OCI-LY7 (cell line): ENCODE measurements around the gene DSTYK. TPM values are rescaled to one million over a fixed set of nuclear protein-coding genes. Genes with fewer than 3 reads are reported as not detected.

ENCODE experiments used
- BruUV-seq: library from RNA; stranded (reverse); fragments of 400-500 nt; replicated peaks from 2 replicates; lab custom pipeline; 2021; lab: Mats Ljungman, UMichigan
- CTCF ChIA-PET: fragments of 300-600 bp; sonication (Branson Sonifier 250); formaldehyde crosslinking; loops from one replicate; lab custom pipeline; 2022; ENCODE audit warnings: antibody characterized with exemption; ENCODE audit not compliant: unreplicated experiment; lab: Charles Lee
- POLR2A ChIA-PET: fragments of 300-600 bp; sonication (Branson Sonifier 250); formaldehyde crosslinking; loops from one replicate; lab custom pipeline; 2022; ENCODE audit warnings: antibody characterized with exemption; lab: Charles Lee
- DNase-seq: peaks from one replicate; pipeline ENCODE4 v3.0.0-alpha.2; 2015; ENCODE audit warnings: low spot score
- H2AFZ ChIP-seq: fragments of 200-600 bp; sonication (generic), shearing (Covaris generic); 2 replicates; pipeline ENCODE4 v1.6.1; 2014; ENCODE audit warnings: mild to moderate bottlenecking, antibody characterized with exemption, low read length, moderate library complexity
- H3K27ac ChIP-seq: fragments of 200-600 bp; sonication (generic); 2 replicates; pipeline ENCODE4 v1.5.1; 2014; ENCODE audit warnings: mixed run types, low read depth, mild to moderate bottlenecking, moderate library complexity, low read length, inconsistent platforms; ENCODE audit not compliant: poor library complexity, severe bottlenecking
- H3K36me3 ChIP-seq: fragments of 200-600 bp; sonication (generic); 2 replicates; pipeline ENCODE4 v1.6.1; 2014; ENCODE audit warnings: mild to moderate bottlenecking, antibody characterized with exemption, low read length, moderate library complexity, mixed read lengths; ENCODE audit not compliant: insufficient read depth
- H3K4me1 ChIP-seq: fragments of 200-600 bp; sonication (generic); 2 replicates; pipeline ENCODE4 v1.5.1; 2014; ENCODE audit warnings: mild to moderate bottlenecking, low read length; ENCODE audit not compliant: insufficient read depth, poor library complexity, severe bottlenecking
- H3K4me2 ChIP-seq: fragments of 200-600 bp; sonication (generic); 2 replicates; pipeline ENCODE4 v1.6.1; 2014; ENCODE audit warnings: mild to moderate bottlenecking, low read length
- H3K4me3 ChIP-seq: fragments of 200-600 bp; sonication (generic); 2 replicates; pipeline ENCODE4 v1.5.1; 2014; ENCODE audit warnings: mild to moderate bottlenecking, low read depth, low read length; ENCODE audit not compliant: poor library complexity, severe bottlenecking
- H3K79me2 ChIP-seq: fragments of 200-600 bp; sonication (generic); 2 replicates; pipeline ENCODE4 v1.6.1; 2016; ENCODE audit warnings: low read depth, mild to moderate bottlenecking, low read length, moderate library complexity, mixed read lengths; ENCODE audit not compliant: insufficient read depth
- H3K9me2 ChIP-seq: fragments of 200-600 bp; sonication (generic); 2 replicates; pipeline ENCODE4 v1.6.1; 2016; ENCODE audit warnings: mild to moderate bottlenecking, low read length, mixed read lengths; ENCODE audit not compliant: insufficient read depth
- H3K9me3 ChIP-seq: fragments of 200-600 bp; sonication (generic); 2 replicates; pipeline ENCODE4 v1.6.1; 2014; ENCODE audit warnings: mild to moderate bottlenecking, mixed run types, low read length, mixed read lengths
- H4K20me1 ChIP-seq: fragments of 200-600 bp; sonication (generic); 2 replicates; pipeline ENCODE4 v1.6.1; 2014; ENCODE audit warnings: mild to moderate bottlenecking, antibody characterized with exemption, low read length, moderate library complexity, mixed read lengths; ENCODE audit not compliant: insufficient read depth
- EZH2phosphoT487 ChIP-seq: fragments of 200-600 bp; sonication (generic); IDR thresholded peaks from 2 replicates; pipeline ENCODE4 v1.6.1; 2018; ENCODE audit warnings: low read depth, borderline replicate concordance, mild to moderate bottlenecking, mixed run types, antibody characterized with exemption, low read length, moderate library complexity, mixed read lengths
- intact Hi-C: fragments of 100-400 bp; cut with micrococcal nuclease; formaldehyde crosslinking; loops from one replicate; pipeline ENCODE4 v1.10.0; 2022; ENCODE audit not compliant: unreplicated experiment
- total RNA-seq, 2 experiments: library from RNA; depleted of rRNA in 1 of 2; stranded (reverse); fragments of >200 nt in 1 of 2; shearing (Covaris generic) in 1 of 2; gene quantifications; 2 replicates each; pipeline ENCODE4 v1.2.3, GENCODE V29; 2014 to 2022
- TF ChIP-seq, protein P1 (sequence below): fragments of 200-600 bp; sonication (generic); conservative IDR thresholded peaks from 2 replicates; pipeline ENCODE4 v1.5.1; 2014; ENCODE audit warnings: mild to moderate bottlenecking, antibody characterized with exemption, low read length, moderate library complexity, mixed read lengths

The DSTYK gene
- total RNA-seq, 2 experiments from 2014 or later, result 4.7 to 6.6 TPM

GRCh38 chr1:205199090-205199930, 12.2 kb downstream of the DSTYK start:
- CTCF ChIA-PET, result no interaction called here
- H3K27ac ChIP-seq, result no peak overlapping the region
- TF ChIP-seq EZH2phosphoT487, result no peak
- TF ChIP-seq, protein P1, sequence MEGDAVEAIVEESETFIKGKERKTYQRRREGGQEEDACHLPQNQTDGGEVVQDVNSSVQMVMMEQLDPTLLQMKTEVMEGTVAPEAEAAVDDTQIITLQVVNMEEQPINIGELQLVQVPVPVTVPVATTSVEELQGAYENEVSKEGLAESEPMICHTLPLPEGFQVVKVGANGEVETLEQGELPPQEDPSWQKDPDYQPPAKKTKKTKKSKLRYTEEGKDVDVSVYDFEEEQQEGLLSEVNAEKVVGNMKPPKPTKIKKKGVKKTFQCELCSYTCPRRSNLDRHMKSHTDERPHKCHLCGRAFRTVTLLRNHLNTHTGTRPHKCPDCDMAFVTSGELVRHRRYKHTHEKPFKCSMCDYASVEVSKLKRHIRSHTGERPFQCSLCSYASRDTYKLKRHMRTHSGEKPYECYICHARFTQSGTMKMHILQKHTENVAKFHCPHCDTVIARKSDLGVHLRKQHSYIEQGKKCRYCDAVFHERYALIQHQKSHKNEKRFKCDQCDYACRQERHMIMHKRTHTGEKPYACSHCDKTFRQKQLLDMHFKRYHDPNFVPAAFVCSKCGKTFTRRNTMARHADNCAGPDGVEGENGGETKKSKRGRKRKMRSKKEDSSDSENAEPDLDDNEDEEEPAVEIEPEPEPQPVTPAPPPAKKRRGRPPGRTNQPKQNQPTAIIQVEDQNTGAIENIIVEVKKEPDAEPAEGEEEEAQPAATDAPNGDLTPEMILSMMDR, result no peak
- no peak overlapping the region for H3K4me3 ChIP-seq
- no peak overlapping the region for H3K4me2 ChIP-seq
- no peaks in the 10 kb centered on the region for H3K9me3 ChIP-seq
- intact Hi-C loops, result no loop called here
- H4K20me1 ChIP-seq, result no peaks in the 10 kb centered on the region
- no peak for DNase-seq
- H3K36me3 ChIP-seq, result no peaks in the 10 kb centered on the region
- H3K4me1 ChIP-seq, result no peaks in the 10 kb centered on the region
- BruUV-seq, result no TSS peak
- POLR2A ChIA-PET, result interaction anchor here (0.6 to 1.4 kb wide), 2 partner anchors 47 to 101 kb away, joined by 3 to 4 read pairs; no protein-coding TSS in a partner anchor
- H3K79me2 ChIP-seq, result no peaks in the 10 kb centered on the region
- no peak overlapping the region for H2AFZ ChIP-seq
- H3K9me2 ChIP-seq, result no peaks in the 10 kb centered on the region

- no peaks in the 10 kb centered on the region for H3K9me3 ChIP-seq
- no peak for DNase-seq
- H3K9me2 ChIP-seq, result no peaks in the 10 kb centered on the region
- no peak overlapping the region for H2AFZ ChIP-seq
- CTCF ChIA-PET, result no interaction called here
- intact Hi-C loops, result no loop called here
- no peak overlapping the region for H3K4me2 ChIP-seq
- BruUV-seq, result no TSS peak
- H3K4me3 ChIP-seq, result no peak overlapping the region
- no peak for TF ChIP-seq EZH2phosphoT487
- H3K27ac ChIP-seq, result no peak overlapping the region
- H4K20me1 ChIP-seq, result 0 out of 2 replicates have a peak, but pooled peaks cover 3% of the 10 kb centered on the region
- peaks cover 4% of the 10 kb centered on the region for H3K4me1 ChIP-seq
- no peaks in the 10 kb centered on the region for H3K79me2 ChIP-seq
- no peaks in the 10 kb centered on the region for H3K36me3 ChIP-seq
- POLR2A ChIA-PET, result no interaction called here
Observed at GRCh38 chr1:205192287-205192686, 19.2 kb downstream of the DSTYK start.

- Histone ChIP-seq H3K4me3 (no peak overlapping the region), H3K27ac (no peak overlapping the region), H4K20me1 (0 out of 2 replicates have a peak, but pooled peaks cover 3% of the 10 kb centered on the region), H3K4me2 (no peak overlapping the region), H3K9me3 (no peaks in the 10 kb centered on the region), H3K4me1 (peaks cover 4% of the 10 kb centered on the region), H3K9me2 (no peaks in the 10 kb centered on the region), H3K36me3 (no peaks in the 10 kb centered on the region), H3K79me2 (no peaks in the 10 kb centered on the region), H2AFZ (no peak overlapping the region)
- POLR2A ChIA-PET, result no interaction called here
- TF ChIP-seq, protein P1, result no peak
- no peak for TF ChIP-seq EZH2phosphoT487
- CTCF ChIA-PET, result no interaction called here
- BruUV-seq, result no TSS peak
- intact Hi-C loops, result no loop called here
- DNase-seq, result no peak
Observed at GRCh38 chr1:205191622-205192021, 19.9 kb downstream of the DSTYK start.
